HUDEP-2 (cell line): Measurements from ENCODE around the gene FAT1.
"Not testable (repeated sequence)": the region's sequence is repeated elsewhere in the genome, so short reads cannot be mapped to it uniquely, and the experiment has no call there.

Experiments used
- DNase-seq, 76 experiments: peaks; one replicate each; lab custom pipeline; 2025; ENCODE audit not compliant: unreplicated experiment in 76 of 76; lab: John Stamatoyannopoulos, UW

The FAT1 gene

DNA sequence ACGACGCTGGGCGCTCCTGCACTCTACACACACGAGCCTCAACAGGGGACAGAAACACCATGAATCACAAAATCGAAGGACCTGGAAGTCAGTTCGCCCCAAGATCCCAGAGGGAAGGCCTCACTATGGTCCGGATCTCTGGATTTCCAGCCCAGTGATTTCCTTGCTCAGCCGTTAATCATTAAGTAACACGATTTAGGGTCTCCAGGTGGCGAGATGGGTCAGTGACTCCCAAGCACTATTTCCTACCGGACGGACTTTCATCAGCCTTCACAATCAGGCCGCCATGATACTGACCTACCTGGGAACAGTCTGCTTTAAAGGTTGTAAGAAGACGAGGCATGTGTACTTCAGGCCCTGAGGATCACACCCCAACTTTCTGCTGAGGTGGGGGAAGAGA is 63.7 kb downstream of the FAT1 start:
- DNase-seq: no peak

DNA sequence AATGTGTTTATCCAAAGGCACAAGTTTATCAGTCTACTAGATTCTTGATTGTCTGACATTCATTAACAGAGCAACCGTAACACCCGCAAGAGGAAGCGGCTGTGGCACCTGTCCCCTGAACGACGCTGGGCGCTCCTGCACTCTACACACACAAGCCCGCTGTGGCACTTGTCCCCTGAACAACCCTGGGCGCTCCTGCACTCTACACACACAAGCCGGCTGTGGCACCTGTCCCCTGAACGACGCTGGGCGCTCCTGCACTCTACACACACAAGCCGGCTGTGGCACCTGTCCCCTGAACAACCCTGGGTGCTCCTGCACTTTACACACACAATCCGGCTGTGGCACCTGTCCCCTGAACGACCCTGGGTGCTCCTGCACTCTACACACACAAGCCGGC is 64.2 kb downstream of the FAT1 start:
- not testable (repeated sequence) for DNase-seq

DNA sequence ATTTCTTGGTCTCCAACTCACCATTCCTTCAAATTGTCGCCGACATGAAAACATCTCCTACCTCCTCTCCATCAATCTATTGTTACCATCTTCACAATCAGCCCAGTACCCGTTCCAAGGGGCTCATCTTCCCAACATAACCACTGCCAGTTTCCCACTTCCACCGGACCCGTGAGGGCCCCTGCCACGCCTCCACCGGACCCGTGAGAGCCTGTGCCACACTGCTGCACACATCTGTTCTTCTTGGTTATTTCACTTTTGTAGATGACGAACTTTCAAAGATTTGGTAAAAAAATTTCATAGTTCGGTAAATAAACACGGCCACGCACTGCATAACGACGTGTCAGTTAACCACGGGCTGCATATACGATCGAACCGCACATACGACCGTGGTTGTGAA is 65.0 kb downstream of the FAT1 start:
- no peak for DNase-seq

DNA sequence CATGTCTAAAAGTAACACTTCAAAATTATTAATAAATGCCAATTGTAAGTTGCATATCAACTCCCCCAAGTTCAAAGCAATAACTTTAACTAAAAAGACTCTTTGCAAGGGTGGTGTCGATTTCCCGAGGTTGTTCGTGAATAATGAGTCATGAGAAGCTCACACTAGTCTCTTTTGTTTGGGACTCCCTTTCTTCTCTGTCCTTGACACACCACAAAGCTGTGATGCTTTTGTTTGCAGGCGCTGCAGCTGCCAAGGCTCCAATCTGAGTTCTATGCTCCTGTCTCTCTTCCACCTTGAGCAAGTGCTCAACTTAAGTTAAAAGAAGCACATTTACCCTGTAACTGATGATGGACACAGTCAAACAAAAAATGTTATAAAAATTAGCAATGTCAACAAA is 65.9 kb downstream of the FAT1 start:
- no peak for DNase-seq

DNA sequence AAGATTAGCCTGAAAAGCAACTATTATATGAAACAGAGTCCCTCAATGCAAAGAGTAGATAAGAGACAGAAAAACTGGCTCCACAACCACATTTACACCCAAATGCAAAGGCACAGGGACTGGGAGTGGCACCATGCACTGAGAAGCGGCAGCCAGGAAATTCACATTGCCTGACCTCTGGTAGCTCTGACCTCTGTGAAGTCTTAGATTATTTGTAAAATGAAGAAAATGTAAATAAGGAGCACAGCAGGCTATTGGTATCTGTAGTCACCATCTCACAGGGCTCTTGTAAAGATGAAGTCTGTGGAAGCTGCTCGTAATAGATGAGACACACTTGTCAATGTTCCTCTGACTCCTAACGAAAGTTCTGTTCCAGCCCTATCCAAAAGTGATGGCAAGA is 69.7 kb downstream of the FAT1 start:
- no peak for DNase-seq

DNA sequence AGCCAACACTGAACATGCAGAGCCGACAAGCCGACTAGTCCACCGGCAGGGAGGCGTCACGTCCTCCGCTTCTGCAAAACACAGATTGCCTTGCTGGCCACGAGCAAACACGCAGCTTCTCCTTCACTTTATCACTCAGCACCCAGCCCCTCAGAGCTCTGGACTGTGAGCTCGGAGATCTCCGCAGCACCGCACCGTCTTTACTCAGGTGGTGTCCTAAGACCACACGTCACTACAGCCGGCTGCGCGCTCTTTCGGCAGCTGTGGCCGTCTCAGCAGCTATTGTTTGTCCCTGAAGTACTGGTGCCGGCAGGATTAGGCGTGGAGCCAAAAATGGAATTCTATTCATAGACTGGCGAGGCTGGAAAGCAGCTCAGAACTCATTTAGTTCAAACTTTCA is 72.0 kb downstream of the FAT1 start:
- no peak for DNase-seq

DNA sequence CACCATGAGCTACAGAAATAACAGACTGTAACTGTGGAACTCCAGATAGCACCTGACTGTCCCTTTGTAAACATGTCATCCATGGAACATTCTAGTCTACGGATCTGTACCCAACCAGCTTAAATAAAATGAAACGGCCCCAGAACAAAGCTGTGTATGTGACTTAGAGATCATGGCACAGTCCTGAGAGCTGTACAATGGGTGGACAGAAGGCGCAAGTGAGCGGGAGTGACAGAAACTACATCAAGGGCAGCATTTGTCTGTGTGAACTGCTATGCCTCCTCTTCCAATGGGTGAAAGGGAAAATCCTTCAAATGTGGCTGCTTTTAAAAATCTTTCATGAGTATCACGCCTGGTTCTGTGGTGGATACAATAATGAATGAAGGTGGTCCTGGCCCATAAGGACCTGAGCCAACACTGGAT is 72.5 kb downstream of the FAT1 start:
- no peak for DNase-seq

DNA sequence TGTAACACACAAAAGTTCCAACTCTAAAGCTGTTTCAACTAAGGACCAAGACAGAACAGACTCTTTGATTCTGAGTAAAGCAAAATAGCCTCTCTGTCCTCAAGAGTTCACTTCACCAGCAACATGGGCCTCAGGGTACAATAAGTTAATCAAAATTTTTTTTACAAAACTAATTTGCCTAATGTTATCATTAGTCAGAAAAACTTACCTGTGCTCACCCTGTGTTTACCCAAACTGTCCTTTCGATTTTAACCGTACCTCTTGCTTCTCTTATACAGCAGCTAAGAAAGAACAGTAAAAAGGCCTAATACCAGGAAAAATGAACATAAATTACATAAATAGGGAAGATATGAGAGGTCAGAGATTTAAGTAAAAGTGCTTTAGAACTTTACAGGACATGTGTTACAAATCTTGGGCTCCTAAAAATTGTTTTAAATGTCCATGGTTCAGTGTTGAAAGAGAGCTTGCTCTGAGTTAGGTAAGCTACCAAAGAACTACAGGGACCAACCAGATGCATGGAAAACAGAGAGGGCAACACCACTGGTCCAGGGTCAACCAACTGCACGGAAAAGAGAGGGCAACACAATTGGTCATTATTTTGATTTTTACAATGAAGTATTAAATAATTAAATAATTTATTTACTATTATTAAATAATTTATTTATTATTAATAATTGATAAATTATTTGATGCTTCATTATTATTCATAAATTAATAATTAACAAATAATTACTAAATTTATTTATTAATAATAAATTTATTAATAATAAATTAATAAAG is 73.1 kb downstream of the FAT1 start:
- no peak for DNase-seq

DNA sequence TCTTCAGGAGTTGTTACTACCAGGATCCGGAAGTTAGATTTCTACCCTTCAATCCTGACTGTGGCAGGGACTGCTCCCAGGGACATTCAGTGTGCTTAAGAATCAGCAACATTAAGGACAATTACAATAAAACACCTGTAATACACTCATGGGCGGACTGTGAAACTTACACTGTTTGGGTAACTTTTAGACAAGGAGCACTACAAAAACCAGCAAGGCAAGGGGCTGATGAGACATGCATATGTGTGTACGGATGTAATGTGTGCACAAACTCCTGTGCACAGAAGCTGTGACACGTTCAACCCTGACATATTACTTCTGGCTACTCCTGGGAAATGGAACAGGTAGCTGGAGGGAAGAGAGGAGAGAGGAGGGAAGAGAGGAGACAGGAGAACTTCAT is 75.8 kb downstream of the FAT1 start:
- DNase-seq: no peak

DNA sequence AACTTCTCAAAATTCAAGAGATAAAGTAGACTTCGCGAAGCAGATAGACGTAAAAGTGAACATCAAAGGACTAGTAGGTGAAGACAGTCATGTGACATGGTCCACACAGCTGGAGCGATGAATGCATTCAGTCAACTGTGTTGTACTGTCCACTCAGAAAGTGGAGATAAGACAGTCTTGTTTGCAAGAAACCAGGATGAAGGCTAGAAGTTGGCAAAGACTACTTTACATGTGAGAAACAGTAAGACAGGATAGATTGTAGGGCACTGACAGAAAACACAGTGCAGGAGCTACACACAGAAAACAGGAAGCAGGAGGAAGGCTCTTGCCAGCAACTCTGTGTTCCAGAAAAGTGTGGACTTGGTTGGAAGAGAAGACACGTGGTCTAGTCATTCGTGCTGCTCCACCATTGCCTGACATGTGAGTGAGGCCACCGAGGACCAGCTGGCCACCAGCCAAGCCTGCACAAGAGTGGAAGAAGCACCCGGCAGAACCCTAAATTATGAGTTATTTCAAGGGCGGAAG is 78.9 kb downstream of the FAT1 start:
- DNase-seq: no peak

DNA sequence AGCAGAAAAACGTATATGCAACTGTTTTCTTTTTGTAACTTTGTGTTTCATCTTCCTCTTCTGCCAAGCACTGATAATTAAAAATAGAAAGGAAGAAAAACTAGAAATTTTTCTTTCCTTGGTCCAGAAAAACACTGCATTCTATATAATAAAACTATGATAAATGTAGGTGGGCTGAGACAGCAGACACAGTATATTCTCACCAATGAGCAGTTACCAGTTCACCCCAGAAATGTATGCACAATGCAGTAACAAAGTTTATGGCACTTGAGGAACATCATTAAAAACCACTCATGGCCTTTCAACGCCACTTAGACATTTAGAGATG is 79.4 kb downstream of the FAT1 start:
- no peak for DNase-seq

DNA sequence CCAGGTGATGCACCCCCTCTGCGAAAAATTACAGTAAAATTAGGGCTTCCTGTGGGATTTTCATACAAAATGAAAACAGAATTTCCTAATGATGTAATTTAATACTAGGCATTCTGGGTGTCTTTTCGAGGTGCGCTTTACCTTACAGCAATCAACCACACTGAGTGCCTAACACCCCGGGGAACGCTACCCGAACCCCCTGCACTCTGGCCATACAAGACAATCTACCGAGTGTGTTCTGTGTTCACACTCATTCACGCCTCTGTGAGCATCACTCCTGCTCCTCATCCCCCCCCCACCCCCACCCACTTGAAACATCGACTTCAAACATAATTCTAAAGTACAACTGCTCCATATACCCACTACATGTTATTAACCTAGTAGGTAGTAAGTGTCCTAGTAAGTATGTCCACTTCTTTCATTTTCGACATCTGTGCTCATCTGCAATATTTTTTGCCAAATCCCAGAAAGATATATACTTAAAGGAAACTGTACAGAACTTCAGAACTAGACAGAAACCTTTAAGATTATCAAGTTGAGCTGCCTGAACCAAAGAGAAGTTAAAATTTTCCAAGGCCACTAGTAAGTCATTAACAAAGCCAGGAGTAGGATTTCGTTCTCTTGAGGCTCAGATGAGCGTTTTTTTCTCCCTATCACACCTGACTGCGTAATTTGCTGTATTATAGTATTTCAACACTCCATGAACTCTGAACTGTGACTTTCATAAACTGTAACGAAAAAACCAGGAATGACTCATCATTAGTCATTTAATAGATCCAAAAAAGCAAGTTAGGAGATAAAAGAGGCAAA is 80.0 kb downstream of the FAT1 start:
- DNase-seq: no peak

DNA sequence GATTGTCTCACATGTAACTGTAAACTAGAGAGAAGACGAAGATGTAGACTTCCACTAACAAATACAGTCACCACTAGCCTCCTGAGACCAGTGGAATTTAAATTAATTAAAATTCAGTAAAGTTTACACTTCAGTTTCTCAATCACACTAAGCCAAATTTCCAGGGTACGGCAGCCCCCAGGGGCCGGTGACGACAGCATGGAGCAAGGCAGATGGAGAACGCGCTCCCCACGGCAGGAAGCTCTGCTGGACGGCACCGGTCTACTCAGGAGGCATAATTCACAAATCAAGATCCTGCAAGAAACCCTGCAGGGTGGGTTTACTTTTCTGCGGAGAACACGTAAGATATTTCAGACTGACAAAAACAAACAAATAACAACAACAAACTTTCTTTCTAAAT is 80.7 kb downstream of the FAT1 start:
- DNase-seq: no peak

DNA sequence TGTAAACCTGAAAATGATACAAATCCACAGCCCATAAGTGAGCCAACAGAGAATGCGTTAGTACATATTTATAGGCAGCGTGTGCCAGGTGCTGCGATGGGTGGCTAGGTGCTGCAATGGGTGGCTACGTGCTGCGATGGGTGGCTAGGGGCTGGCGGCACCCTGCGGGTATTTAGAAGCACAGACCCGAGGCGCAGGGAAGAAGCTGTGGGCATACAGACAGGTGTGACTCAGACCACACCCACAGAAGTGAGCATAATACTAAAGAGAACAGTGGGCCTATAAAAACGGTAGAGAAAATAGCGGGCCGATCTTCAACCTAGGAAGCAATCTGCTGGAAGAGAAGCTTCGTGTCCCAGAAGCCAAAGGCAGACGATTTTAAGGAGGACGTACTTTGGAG is 81.1 kb downstream of the FAT1 start:
- no peak for DNase-seq

DNA sequence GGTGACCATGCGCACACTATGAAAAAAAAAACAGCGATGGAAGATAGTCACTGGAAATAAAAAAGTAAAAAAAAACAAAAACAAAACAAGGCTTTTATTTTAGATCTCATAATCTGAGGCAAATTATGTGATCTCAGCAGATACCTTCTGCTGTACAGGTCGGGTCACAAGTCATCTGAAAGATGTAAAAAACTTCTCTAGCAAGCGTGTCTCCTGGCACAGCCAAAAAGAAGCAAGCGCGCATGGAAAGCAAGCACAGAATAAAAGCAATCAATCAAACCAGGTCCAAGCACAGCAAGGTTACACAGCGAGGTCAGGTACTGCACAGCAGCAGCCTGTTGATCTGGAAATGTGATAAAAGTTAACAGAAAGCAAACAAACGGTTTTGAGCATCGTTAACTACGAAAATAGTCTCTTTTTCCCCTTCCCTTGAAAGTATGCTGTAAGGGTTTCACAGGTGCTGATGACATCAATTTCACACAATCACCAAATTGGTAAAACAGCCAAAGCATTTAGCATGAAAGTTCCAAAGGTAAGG is 89.0 kb downstream of the FAT1 start:
- DNase-seq: no peak

DNA sequence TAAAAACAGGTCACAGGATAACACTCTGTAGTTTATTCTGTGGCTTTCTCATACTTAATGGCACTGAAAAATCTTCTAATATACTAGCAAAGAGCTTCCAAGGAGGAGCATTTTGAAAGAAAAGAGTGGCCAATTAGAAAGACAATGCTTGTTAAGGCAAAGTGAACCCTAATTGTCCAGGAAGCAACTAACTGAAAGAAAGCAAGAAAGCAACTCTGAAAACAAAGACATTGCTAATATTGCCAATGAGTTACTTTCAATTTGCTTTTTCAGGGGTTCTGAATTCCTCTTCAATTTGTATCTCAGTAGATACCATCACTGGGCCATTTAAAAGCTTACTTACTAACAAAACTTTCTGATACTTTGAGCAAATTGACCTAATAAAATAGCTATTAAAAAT is 89.8 kb downstream of the FAT1 start:
- no peak for DNase-seq

DNA sequence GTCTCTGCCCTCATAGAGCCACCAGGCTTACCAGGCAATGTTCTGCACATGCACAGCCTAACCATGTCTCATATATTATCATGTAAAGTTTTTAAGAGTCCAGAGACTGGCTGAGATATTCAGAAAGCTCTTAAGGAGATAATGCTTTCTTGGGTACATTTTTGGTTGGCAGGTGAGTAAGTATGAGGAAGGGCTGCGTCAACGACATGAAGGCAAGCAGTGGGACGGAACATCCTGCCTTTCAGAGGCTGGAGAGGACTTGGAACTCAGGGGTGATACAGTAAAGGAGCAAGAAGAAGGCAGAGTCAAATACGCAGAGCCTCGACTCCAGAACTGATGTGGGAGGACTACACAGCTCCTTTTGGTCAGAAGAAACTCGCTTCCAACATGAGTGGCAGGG is 93.5 kb downstream of the FAT1 start:
- no peak for DNase-seq

DNA sequence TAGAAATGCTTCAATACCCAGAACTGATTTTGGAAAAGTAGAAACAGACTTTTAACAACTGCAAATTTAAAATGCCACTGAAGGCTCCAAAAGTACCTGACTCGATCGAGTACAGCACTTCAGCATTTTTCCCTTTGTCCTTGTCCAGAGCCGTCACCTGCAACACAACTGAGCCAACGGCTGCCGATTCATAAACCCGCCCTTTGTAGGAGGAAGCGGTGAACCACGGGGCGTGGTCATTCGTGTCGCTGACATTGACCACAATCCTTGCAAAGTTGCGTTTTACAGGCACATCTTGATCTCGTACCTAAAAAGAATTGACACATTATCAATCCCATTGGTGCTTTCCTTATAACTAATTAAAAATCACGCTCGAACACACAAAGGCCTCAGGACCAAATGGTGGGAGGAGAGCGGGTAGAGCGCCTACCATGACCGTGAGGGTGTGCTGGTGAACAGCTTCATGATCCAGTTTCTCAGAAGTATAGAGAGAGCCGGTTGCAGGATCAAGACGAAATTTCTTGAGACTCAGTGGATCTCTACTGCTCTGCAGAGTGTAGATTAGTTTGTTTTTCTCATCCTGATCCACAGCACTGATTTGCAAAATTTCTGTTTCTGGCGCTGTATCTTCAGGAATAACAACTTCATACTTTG is 95.5 kb downstream of the FAT1 start:
- no peak for DNase-seq

DNA sequence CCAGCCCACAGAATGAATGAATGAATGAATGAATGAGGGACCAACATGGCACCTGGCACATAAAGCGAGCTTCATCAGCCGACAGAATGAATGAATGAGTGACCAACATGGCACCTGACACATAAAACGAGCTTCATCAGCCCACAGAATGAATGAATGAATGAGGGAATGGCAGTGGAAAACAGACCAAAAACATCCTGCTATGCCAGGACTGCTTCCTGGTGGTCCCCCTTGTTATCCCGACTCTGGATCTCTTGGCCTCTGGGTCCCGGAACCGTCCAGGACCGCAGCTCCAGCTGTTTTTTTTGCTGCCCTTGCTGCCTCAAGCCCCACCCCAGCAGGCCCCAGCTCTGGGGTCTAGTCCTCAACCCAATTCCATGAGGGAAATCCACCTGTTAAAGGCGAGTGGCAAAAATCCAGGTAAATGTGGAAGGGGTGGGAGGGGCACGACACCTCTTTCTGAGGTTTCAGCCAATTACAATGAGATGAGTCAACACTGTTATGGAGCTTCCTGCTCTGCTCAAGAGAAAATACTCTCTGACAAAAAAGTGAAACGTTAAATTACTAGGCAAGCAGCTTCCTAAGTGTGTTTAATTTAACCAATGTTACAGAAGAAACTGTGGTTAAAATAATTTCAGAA is 96.3 kb downstream of the FAT1 start:
- DNase-seq: no peak

DNA sequence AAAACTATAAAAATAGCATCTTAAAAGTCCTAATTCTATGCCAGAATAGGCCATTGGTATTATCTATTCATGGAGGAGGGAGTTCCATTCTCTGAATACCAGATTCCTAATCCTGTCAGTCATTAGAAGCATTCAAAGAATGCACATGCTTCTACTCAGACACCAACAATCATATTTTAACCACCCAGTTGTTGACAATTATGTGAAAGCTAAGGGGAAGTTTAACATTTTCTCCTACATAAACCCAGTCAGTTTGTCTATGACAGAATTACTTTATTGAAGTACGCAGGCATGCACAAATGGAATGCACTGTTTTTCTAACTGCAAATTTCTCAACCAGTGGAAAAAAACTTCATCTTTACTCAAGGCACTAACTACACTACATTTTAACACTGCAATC is 98.7 kb downstream of the FAT1 start:
- DNase-seq: no peak

DNA sequence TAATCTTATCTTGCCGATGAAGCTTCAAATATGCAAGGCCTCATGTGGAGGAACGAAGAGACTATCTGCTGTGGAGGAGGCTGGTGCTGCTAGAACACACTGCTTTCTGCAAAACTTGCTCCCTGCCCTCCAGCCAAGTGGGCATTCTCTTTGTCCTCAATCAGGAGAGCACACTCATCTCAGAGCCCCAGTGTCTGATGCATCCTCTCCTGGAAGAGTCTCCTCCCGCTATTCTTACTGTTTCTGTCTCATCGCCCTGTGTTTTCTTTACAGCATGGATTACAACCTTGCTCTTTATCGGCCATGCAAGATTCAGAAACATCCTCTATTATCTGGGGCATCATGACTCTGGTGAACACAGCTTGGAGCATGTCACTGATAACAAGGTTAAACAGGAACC is 100.1 kb downstream of the FAT1 start:
- no peak for DNase-seq
